Left renal cortex interstitium (tissue), 4 donors: ENCODE results near the gene TPRG1. TPM values are rescaled to one million over a fixed set of nuclear protein-coding genes. Genes with fewer than 3 reads are reported as not detected.

ENCODE experiments used
- DNase-seq, 4 donors: peaks; one replicate each; pipeline ENCODE4 v3.0.0-alpha.2; 2013; ENCODE audit warnings: low read depth in 4 of 4, low spot score in 2 of 4, missing footprints in 1 of 4
- polyA plus RNA-seq, 4 donors: library from polyadenylated mRNA; unstranded; fragments of 120-200 nt; gene quantifications; one replicate each; pipeline ENCODE4 v1.2.1, GENCODE V29; 2013; ENCODE audit not compliant: insufficient read length in 4 of 4

Gene TPRG1
- polyA plus RNA-seq, result 1 to 10 TPM in 2 of 4 donors, under 1 TPM in 2; 0.45 to 1.5 (median 0.80) TPM

GRCh38 chr3:189171707-189172106, at the start of gene TPRG1:
Gene TPRG1, plus strand, starts transcription at chr3:189171971. Its CDS starts 35,414 bp downstream, at chr3:189207385.
- no peak for DNase-seq

- no peak for DNase-seq
Measured at GRCh38 chr3:189122110-189122509, 49.7 kb upstream of the TPRG1 start.

- DNase-seq, result no peak
Measured at GRCh38 chr3:189122526-189123205, 49.1 kb upstream of the TPRG1 start.

- DNase-seq, result no peak
Measured at GRCh38 chr3:189123595-189124387, 48.0 kb upstream of the TPRG1 start.

GRCh38 chr3:189132231-189132671, 39.5 kb upstream of the TPRG1 start:
- no peak for DNase-seq

GRCh38 chr3:189132839-189133238, 38.9 kb upstream of the TPRG1 start:
- no peak for DNase-seq

GRCh38 chr3:189133768-189134167, 38.0 kb upstream of the TPRG1 start:
- no peak for DNase-seq

GRCh38 chr3:189137416-189137815, 34.4 kb upstream of the TPRG1 start:
- no peak for DNase-seq

GRCh38 chr3:189138901-189139610, 32.7 kb upstream of the TPRG1 start:
- DNase-seq, result no peak

- no peak for DNase-seq
Measured at GRCh38 chr3:189139611-189139940, 32.2 kb upstream of the TPRG1 start.

- no peak for DNase-seq
Measured at GRCh38 chr3:189142527-189142926, 29.2 kb upstream of the TPRG1 start.

- DNase-seq, result no peak
Measured at GRCh38 chr3:189143321-189143720, 28.4 kb upstream of the TPRG1 start.

- DNase-seq, result no peak
Measured at GRCh38 chr3:189143771-189144170, 28.0 kb upstream of the TPRG1 start.

GRCh38 chr3:189144645-189145044, 27.1 kb upstream of the TPRG1 start:
- peak in 1 of 4 donors; percentile 28 for DNase-seq

- DNase-seq, result no peak
Measured at GRCh38 chr3:189146848-189147247, 24.9 kb upstream of the TPRG1 start.

- peak in 2 of 4 donors; percentile 42 to 61 for DNase-seq
Measured at GRCh38 chr3:189148081-189148507, 23.7 kb upstream of the TPRG1 start.

- DNase-seq, result no peak
Measured at GRCh38 chr3:189149203-189149602, 22.6 kb upstream of the TPRG1 start.

GRCh38 chr3:189157232-189158007, 14.4 kb upstream of the TPRG1 start:
- DNase-seq, result no peak

GRCh38 chr3:189158034-189158433, 13.7 kb upstream of the TPRG1 start:
- no peak for DNase-seq

GRCh38 chr3:189160519-189161309, 11.1 kb upstream of the TPRG1 start:
- no peak for DNase-seq
